Embryonic facial prominence (tissue), 1 donor: ENCODE measurements around the gene NFATC4.
"Not testable (repeated sequence)": the region's sequence is repeated elsewhere in the genome, so short reads cannot be mapped to it uniquely, and the experiment has no call there.

Source experiments
- DNase-seq: peaks from one replicate; pipeline ENCODE4 v3.0.0-alpha.2; 2016; ENCODE audit errors: extremely low spot score

The NFATC4 gene

GRCh38 chr14:24368212-24368561 lies 203 bp downstream of the NFATC4 start:
- no peak for DNase-seq

GRCh38 chr14:24368562-24369252 lies 723 bp downstream of the NFATC4 start:
- peak; percentile 89 for DNase-seq

- no peak for DNase-seq
These were observed 1.5 kb downstream of the NFATC4 start for GRCh38 chr14:24369463-24369862.

GRCh38 chr14:24369907-24370687 lies 2.1 kb downstream of the NFATC4 start:
- DNase-seq: no peak

GRCh38 chr14:24370748-24371147 lies 2.8 kb downstream of the NFATC4 start:
- DNase-seq: no peak

- DNase-seq: not testable (repeated sequence)
These were observed 3.6 kb downstream of the NFATC4 start for GRCh38 chr14:24371605-24372004.

- no peak for DNase-seq
These were observed 4.9 kb downstream of the NFATC4 start for GRCh38 chr14:24372701-24373416.

- no peak for DNase-seq
These were observed 8.6 kb downstream of the NFATC4 start for GRCh38 chr14:24376448-24377070.

GRCh38 chr14:24377126-24377525 lies 9.1 kb downstream of the NFATC4 start:
- DNase-seq: no peak

GRCh38 chr14:24377657-24378056 lies 9.7 kb downstream of the NFATC4 start:
- DNase-seq: no peak

GRCh38 chr14:24378327-24378726 lies 10.3 kb downstream of the NFATC4 start:
- DNase-seq: no peak

- no peak for DNase-seq
These were observed 11.3 kb downstream of the NFATC4 start for GRCh38 chr14:24378981-24379906.

GRCh38 chr14:24379907-24380730 lies 12.1 kb downstream of the NFATC4 start:
- DNase-seq: no peak

- no peak for DNase-seq
These were observed 13.5 kb downstream of the NFATC4 start for GRCh38 chr14:24381363-24382063.

- no peak for DNase-seq
These were observed 14.0 kb downstream of the NFATC4 start for GRCh38 chr14:24382064-24382371.

- no peak for DNase-seq
These were observed 16.2 kb downstream of the NFATC4 start for GRCh38 chr14:24384169-24384568.

- no peak for DNase-seq
These were observed 17.5 kb downstream of the NFATC4 start for GRCh38 chr14:24385524-24385923.

GRCh38 chr14:24387009-24387345 lies 19.0 kb downstream of the NFATC4 start:
- DNase-seq: no peak

GRCh38 chr14:24387579-24387978 lies 19.6 kb downstream of the NFATC4 start:
- not testable (repeated sequence) for DNase-seq
